ENCODE measurements around the gene AKAP12. TPM values are rescaled to one million over a fixed set of nuclear protein-coding genes. Genes with fewer than 3 reads are reported as not detected.

The AKAP12 gene
- total and polyA plus RNA-seq, 2 donors (not counting 1 experiment from before 2014, with no cell fraction given): 0.04 to 0.22 TPM

DNA sequence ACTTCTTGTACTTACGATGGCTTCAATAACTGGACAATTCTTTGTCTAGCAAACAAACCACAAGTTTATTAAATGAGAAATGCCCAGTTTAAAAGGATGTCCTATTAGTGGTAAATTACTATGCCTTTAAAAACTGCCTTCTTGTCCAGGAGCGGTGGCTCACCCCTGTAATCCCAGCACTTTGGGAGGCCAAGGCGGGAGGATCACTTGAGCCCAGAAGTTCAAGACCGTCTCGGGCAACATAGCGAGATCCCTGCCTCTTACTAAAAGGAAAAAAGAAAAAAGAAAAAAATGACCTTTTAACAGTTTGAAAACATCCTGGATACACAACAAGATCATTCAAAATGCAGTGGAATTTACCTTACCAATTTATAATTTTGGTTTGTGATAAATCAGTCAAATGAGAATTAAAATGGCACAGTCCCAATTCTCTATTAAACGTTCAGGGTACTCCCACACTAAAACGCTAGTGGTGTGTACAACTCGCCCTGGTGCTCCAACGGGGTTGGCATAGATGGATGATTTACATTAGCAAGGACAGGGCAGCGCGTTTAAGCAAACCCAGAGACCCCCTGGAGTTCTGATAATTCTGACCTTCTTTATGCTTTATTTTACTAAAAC is 149.3 kb downstream of the AKAP12 start:
- TF ChIP-seq, protein P1, sequence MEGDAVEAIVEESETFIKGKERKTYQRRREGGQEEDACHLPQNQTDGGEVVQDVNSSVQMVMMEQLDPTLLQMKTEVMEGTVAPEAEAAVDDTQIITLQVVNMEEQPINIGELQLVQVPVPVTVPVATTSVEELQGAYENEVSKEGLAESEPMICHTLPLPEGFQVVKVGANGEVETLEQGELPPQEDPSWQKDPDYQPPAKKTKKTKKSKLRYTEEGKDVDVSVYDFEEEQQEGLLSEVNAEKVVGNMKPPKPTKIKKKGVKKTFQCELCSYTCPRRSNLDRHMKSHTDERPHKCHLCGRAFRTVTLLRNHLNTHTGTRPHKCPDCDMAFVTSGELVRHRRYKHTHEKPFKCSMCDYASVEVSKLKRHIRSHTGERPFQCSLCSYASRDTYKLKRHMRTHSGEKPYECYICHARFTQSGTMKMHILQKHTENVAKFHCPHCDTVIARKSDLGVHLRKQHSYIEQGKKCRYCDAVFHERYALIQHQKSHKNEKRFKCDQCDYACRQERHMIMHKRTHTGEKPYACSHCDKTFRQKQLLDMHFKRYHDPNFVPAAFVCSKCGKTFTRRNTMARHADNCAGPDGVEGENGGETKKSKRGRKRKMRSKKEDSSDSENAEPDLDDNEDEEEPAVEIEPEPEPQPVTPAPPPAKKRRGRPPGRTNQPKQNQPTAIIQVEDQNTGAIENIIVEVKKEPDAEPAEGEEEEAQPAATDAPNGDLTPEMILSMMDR (IDR thresholded peaks at IDR 0.05): no peak
- TF ChIP-seq EZH2 (IDR thresholded peaks at IDR 0.05; ENCODE audit: borderline replicate concordance, insufficient read depth, low read depth, low read length, poor library complexity, severe bottlenecking): no peak
- CTCF ChIA-PET: interaction anchor here (0.6 to 2.5 kb wide), 7 partner anchors 16 to 65 kb away, joined by 3 to 11 read pairs (median 5); partner anchors contain the start of gene RMND1
- Histone ChIP-seq H3K27ac (ENCODE audit: low read length in 2 of 2) (peak overlapping the region; percentile 89 to 97), H3K9me3 (ENCODE audit: control extremely low read depth in 1 of 3, control insufficient read depth in 2 of 3, insufficient read depth in 1 of 3, low read length in 2 of 3) (no peaks in the 10 kb centered on the region), H3K9ac (ENCODE audit: low read length) (peak overlapping the region; percentile 94), H3K27me3 (replicated peaks in 1 of 4; ENCODE audit: control extremely low read depth in 1 of 4, control insufficient read depth in 3 of 4, insufficient read depth in 4 of 4, low read length in 3 of 4) (no peaks in the 10 kb centered on the region), H3K79me2 (ENCODE audit: control insufficient read depth, insufficient read depth, low read length) (peaks cover 58% of the 10 kb centered on the region), H3K4me2 (replicated peaks; ENCODE audit: low read depth, low read length, poor library complexity, severe bottlenecking) (peak overlapping the region; percentile 90), H2AFZ (ENCODE audit: insufficient read depth, low read depth, low read length, poor library complexity, severe bottlenecking) (peak overlapping the region; percentile 91), H3K4me3 (ENCODE audit: control extremely low read depth in 1 of 5, extremely low read depth in 1 of 5, insufficient read depth in 1 of 5, low read depth in 2 of 5, low read length in 4 of 5) (peak overlapping the region; percentile 80 to 95 (median 89)), H3K36me3 (replicated peaks in 1 of 2; ENCODE audit: control extremely low read depth in 1 of 2, control insufficient read depth in 1 of 2, extremely low read depth in 1 of 2, insufficient read depth in 2 of 2, low read length in 1 of 2) (peaks cover 0 to 3% of the 10 kb centered on the region in 2 experiments), H3K4me1 (ENCODE audit: control insufficient read depth in 2 of 2, insufficient read depth in 2 of 2, low read length in 2 of 2) (peaks cover 44 to 48% of the 10 kb centered on the region in 2 donors), H4K20me1 (ENCODE audit: control insufficient read depth, insufficient read depth, low read length, poor library complexity, severe bottlenecking) (peaks cover 21% of the 10 kb centered on the region)
- H3K4me3 Mint-ChIP-seq: peak overlapping the region; percentile 93
- no peaks in the 10 kb centered on the region for H3K9me3 Mint-ChIP-seq (ENCODE audit: insufficient read depth)
- POLR2A ChIA-PET: interaction anchor here (1.2 to 2.1 kb wide), 2 partner anchors 63 to 913 kb away, joined by 3 to 16 read pairs; partner anchors contain the start of gene RMND1
- ATAC-seq (ENCODE audit: low read depth): no peak
- no peaks in the 10 kb centered on the region for H3K27me3 Mint-ChIP-seq
- intact Hi-C loops (cut with micrococcal nuclease): no loop called here
- H3K27ac Mint-ChIP-seq: peak overlapping the region; percentile 95
- peaks cover 51% of the 10 kb centered on the region for H3K4me1 Mint-ChIP-seq
- WGBS (ENCODE audit: insufficient coverage): 80% methylated on average over 1 of the region's 12 CpGs
- no peak for DNase-seq

All from B cell (primary cell).